Right renal cortex interstitium (tissue), 3 donors: ENCODE data around the gene SCYGR3. TPM values are rescaled to one million over a fixed set of nuclear protein-coding genes. Genes with fewer than 3 reads are reported as not detected.
"Not testable (repeated sequence)": the region's sequence is repeated elsewhere in the genome, so short reads cannot be mapped to it uniquely, and the experiment has no call there.

Source experiments
- DNase-seq, 3 donors: peaks; one replicate each; pipeline ENCODE4 v3.0.0-alpha.2; 2013; ENCODE audit warnings: low read depth in 3 of 3, low spot score in 2 of 3
- polyA plus RNA-seq, 3 donors: library from polyadenylated mRNA; unstranded; fragments of 120-200 nt; gene quantifications; one replicate each; pipeline ENCODE4 v1.2.1, GENCODE V29; 2013; ENCODE audit not compliant: insufficient read length in 3 of 3

The SCYGR3 gene
- polyA plus RNA-seq, 3 donors, result not detected

- no peak for DNase-seq
Measured at GRCh38 chr2:227614246-227614645, 394 bp downstream of the SCYGR3 start.

GRCh38 chr2:227613272-227613660 lies 1.4 kb downstream of the SCYGR3 start:
- DNase-seq, result no peak

- DNase-seq, result no peak
Measured at GRCh38 chr2:227612546-227613271, 1.9 kb downstream of the SCYGR3 start.

- no peak for DNase-seq
Measured at GRCh38 chr2:227610123-227610522, 4.5 kb downstream of the SCYGR3 start.

GRCh38 chr2:227608561-227609338 lies 5.9 kb downstream of the SCYGR3 start:
- DNase-seq, result no peak

- DNase-seq, result no peak
Measured at GRCh38 chr2:227607941-227608340, 6.7 kb downstream of the SCYGR3 start.

GRCh38 chr2:227606476-227606875 lies 8.2 kb downstream of the SCYGR3 start:
- DNase-seq, result no peak

GRCh38 chr2:227602358-227602757 lies 12.3 kb downstream of the SCYGR3 start:
- DNase-seq, result no peak

- DNase-seq, result not testable (repeated sequence)
Measured at GRCh38 chr2:227598835-227599503, 15.7 kb downstream of the SCYGR3 start, which contains the start of gene SCYGR2. Gene SCYGR2, plus strand, starts transcription at chr2:227598893. Its CDS starts 0 bp downstream, at chr2:227598893.

- no peak for DNase-seq
Measured at GRCh38 chr2:227597998-227598397, 16.6 kb downstream of the SCYGR3 start.

- DNase-seq, result no peak
Measured at GRCh38 chr2:227597036-227597435, 17.6 kb downstream of the SCYGR3 start.

GRCh38 chr2:227595797-227596196 lies 18.8 kb downstream of the SCYGR3 start:
- DNase-seq, result no peak

GRCh38 chr2:227592694-227593387 lies 21.8 kb downstream of the SCYGR3 start:
- DNase-seq, result no peak

- DNase-seq, result no peak
Measured at GRCh38 chr2:227582369-227582768, 32.3 kb downstream of the SCYGR3 start.

- DNase-seq, result no peak
Measured at GRCh38 chr2:227579791-227580190, 34.8 kb downstream of the SCYGR3 start.

GRCh38 chr2:227578642-227579041 lies 36.0 kb downstream of the SCYGR3 start:
- DNase-seq, result no peak

- no peak for DNase-seq
Measured at GRCh38 chr2:227577555-227577954, 37.1 kb downstream of the SCYGR3 start.

- no peak for DNase-seq
Measured at GRCh38 chr2:227576812-227577211, 37.8 kb downstream of the SCYGR3 start.

- no peak for DNase-seq
Measured at GRCh38 chr2:227576110-227576509, 38.5 kb downstream of the SCYGR3 start.

GRCh38 chr2:227570615-227571014 lies 44.0 kb downstream of the SCYGR3 start:
- DNase-seq, result no peak

GRCh38 chr2:227568852-227569169 lies 45.8 kb downstream of the SCYGR3 start:
- DNase-seq, result no peak
